ENCODE results near the gene CLCNKB.
"Not testable (repeated sequence)": the region's sequence is repeated elsewhere in the genome, so short reads cannot be mapped to it uniquely, and the experiment has no call there.

Gene CLCNKB

GRCh38 chr1:16043521-16043920 is at the start of gene CLCNKB:
Gene CLCNKB, plus strand, starts transcription at chr1:16043782. Its CDS starts 711 bp downstream, at chr1:16044493.
- no peak for DNase-seq

- DNase-seq, result no peak
Measured at GRCh38 chr1:15994081-15994480, 49.5 kb upstream of the CLCNKB start.

- DNase-seq, result peak; percentile 65
Measured at GRCh38 chr1:15994590-15995351, 48.8 kb upstream of the CLCNKB start.

- no peak for DNase-seq
Measured at GRCh38 chr1:15997076-15997585, 46.5 kb upstream of the CLCNKB start.

- no peak for DNase-seq
Measured at GRCh38 chr1:15997637-15998280, 45.8 kb upstream of the CLCNKB start.

- DNase-seq, result no peak
Measured at GRCh38 chr1:15998929-15999328, 44.7 kb upstream of the CLCNKB start.

- DNase-seq, result not testable (repeated sequence)
Measured at GRCh38 chr1:16001274-16001673, 42.3 kb upstream of the CLCNKB start.

GRCh38 chr1:16005597-16005996 is 38.0 kb upstream of the CLCNKB start:
- DNase-seq, result no peak

- DNase-seq, result no peak
Measured at GRCh38 chr1:16006010-16006409, 37.6 kb upstream of the CLCNKB start.

- DNase-seq, result peak; percentile 29
Measured at GRCh38 chr1:16006552-16007485, 36.8 kb upstream of the CLCNKB start.

- no peak for DNase-seq
Measured at GRCh38 chr1:16007671-16008341, 35.8 kb upstream of the CLCNKB start.

GRCh38 chr1:16009030-16009460 is 34.5 kb upstream of the CLCNKB start:
- DNase-seq, result peak; percentile 82

GRCh38 chr1:16009678-16010077 is 33.9 kb upstream of the CLCNKB start:
- no peak for DNase-seq

- no peak for DNase-seq
Measured at GRCh38 chr1:16010837-16011236, 32.7 kb upstream of the CLCNKB start.

- DNase-seq, result no peak
Measured at GRCh38 chr1:16011936-16012589, 31.5 kb upstream of the CLCNKB start.

GRCh38 chr1:16012590-16013219 is 30.9 kb upstream of the CLCNKB start:
- DNase-seq, result peak; percentile 60

- peak; percentile 70 for DNase-seq
Measured at GRCh38 chr1:16013220-16013907, 30.2 kb upstream of the CLCNKB start.

GRCh38 chr1:16013908-16014258 is 29.7 kb upstream of the CLCNKB start:
- no peak for DNase-seq

- no peak for DNase-seq
Measured at GRCh38 chr1:16014509-16015482, 28.8 kb upstream of the CLCNKB start.

- no peak for DNase-seq
Measured at GRCh38 chr1:16015491-16015890, 28.1 kb upstream of the CLCNKB start.
